Measurements from ENCODE around the gene JAKMIP3. TPM values are rescaled to one million over a fixed set of nuclear protein-coding genes. Genes with fewer than 3 reads are reported as not detected.

The JAKMIP3 gene
- total RNA-seq, 1 experiment from 2014 or later = 0.16 TPM

DNA sequence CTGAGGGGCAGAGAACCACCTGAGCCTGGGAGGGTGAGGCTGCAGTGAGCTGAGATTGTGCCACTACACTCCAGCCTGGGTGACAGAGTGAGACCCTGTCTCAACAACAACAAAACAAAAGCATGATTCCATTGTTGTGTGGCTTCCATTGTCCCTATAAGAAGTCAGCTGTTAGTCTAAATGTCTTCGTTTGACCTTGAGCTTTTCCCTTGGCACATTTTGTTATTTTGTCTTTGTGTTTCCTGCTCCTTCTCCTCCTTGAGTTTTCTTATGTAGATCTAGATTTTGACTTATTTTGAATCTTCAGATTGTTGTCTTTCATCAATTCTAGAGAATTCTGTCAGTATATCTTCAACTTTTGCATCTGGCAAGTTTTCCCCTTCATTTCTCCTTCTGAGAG lies 13.6 kb upstream of the JAKMIP3 start:
- DNase-seq (ENCODE audit: low read depth in 1 of 2, low spot score in 2 of 2) = no peak
- Histone ChIP-seq H3K4me3 (no peak overlapping the region), H3K4me1 (replicated peaks) (no peaks in the 10 kb centered on the region), H3K36me3 (no peaks in the 10 kb centered on the region), H3K27me3 (replicated peaks) (0 out of 2 replicates have a peak, but pooled peaks cover 2% of the 10 kb centered on the region), H3K9me3 (replicated peaks) (peaks cover 12% of the 10 kb centered on the region), H3K27ac (no peak overlapping the region)

DNA sequence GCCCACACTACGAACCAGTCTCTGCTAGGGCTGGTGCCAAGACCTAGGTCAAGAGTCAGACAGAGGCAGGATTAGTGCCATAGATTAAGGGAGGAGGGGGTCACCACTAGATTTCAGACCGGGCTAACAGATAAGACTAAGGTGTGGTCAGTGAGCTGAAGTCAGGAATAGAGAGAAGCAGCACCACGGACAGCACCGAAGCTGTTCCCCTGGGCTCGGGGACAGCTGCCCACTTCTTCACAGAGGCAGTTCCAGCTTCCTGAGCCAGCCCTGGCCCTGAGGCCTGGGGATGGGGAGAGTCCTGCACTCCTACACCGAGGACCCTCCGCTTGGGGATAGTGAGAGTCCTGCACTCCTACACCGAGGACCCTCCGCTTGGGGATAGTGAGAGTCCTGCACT lies 11.2 kb upstream of the JAKMIP3 start:
- H3K9me3 ChIP-seq (replicated peaks) = peaks cover 12% of the 10 kb centered on the region
- H3K4me3 ChIP-seq = no peak overlapping the region
- no peak overlapping the region for H3K27ac ChIP-seq
- no peaks in the 10 kb centered on the region for H3K27me3 ChIP-seq (replicated peaks)
- no peaks in the 10 kb centered on the region for H3K36me3 ChIP-seq
- H3K4me1 ChIP-seq (replicated peaks) = no peaks in the 10 kb centered on the region
- no peak for DNase-seq (ENCODE audit: low read depth in 1 of 2, low spot score in 2 of 2)

DNA sequence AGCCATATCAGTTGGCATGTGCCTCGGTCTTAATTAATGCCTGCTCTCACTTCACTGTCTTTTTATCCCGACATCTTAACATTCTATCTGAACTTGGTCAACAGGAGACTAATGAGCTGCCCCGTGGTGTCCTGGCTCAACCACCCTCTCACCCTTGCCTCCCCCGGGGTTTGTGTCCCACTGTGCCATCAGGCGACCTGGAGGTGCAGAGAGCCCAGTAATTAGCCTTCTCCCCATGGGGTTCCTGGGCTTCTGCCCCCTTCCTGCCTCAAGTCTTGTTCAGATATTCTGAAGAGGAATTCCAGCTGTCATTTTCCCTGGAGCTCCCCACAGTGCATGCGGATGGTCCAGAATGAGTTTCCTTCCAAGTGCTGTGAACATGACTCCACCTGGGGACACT lies 10.1 kb upstream of the JAKMIP3 start:
- peaks cover 12% of the 10 kb centered on the region for H3K9me3 ChIP-seq (replicated peaks)
- no peaks in the 10 kb centered on the region for H3K36me3 ChIP-seq
- no peak overlapping the region for H3K4me3 ChIP-seq
- DNase-seq (ENCODE audit: low read depth in 1 of 2, low spot score in 2 of 2) = no peak
- H3K27ac ChIP-seq = no peak overlapping the region
- H3K4me1 ChIP-seq (replicated peaks) = no peaks in the 10 kb centered on the region
- H3K27me3 ChIP-seq (replicated peaks) = no peaks in the 10 kb centered on the region

GRCh38 chr10:132056663-132057062 lies 9.1 kb upstream of the JAKMIP3 start:
- Histone ChIP-seq H3K9me3 (replicated peaks) (peaks cover 12% of the 10 kb centered on the region), H3K4me1 (replicated peaks) (no peaks in the 10 kb centered on the region), H3K27ac (no peak overlapping the region), H3K27me3 (replicated peaks) (no peaks in the 10 kb centered on the region), H3K36me3 (no peaks in the 10 kb centered on the region), H3K4me3 (no peak overlapping the region)
- DNase-seq (ENCODE audit: low read depth in 1 of 2, low spot score in 2 of 2) = no peak

DNA sequence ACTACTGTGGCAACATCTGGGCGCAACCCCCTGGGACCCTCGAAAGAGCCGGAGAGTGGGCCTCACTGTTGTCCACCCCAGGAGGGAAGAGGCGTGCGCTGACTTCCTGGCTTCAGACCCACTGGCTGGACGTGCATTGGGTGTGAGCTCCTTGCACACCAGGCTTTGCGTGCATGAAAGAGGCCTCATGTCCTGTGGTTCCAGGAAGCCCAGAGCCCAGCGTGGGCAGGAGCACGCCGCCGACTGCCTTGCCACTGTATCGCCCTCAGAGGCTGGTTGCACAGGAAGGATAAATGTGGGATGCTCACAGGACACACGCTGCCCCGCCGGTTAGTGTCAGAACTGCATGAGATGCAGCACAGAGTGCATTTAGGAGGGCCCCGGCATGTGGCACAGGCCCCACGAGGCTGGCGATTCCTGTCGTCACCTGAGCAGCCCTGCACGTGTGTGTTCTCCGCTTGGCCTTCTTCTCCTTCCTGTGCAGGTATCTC lies 8.5 kb upstream of the JAKMIP3 start:
- peaks cover 7% of the 10 kb centered on the region for H3K9me3 ChIP-seq (replicated peaks)
- DNase-seq (ENCODE audit: low read depth in 1 of 2, low spot score in 2 of 2) = no peak
- no peak overlapping the region for H3K4me3 ChIP-seq
- no peaks in the 10 kb centered on the region for H3K27me3 ChIP-seq (replicated peaks)
- H3K27ac ChIP-seq = no peak overlapping the region
- no peaks in the 10 kb centered on the region for H3K4me1 ChIP-seq (replicated peaks)
- no peaks in the 10 kb centered on the region for H3K36me3 ChIP-seq

GRCh38 chr10:132058111-132058745 lies 7.5 kb upstream of the JAKMIP3 start:
- H3K27me3 ChIP-seq (replicated peaks) = no peaks in the 10 kb centered on the region
- peaks cover 1% of the 10 kb centered on the region; the same call in 1 of the 2 replicates for H3K9me3 ChIP-seq (replicated peaks)
- H3K27ac ChIP-seq = no peak overlapping the region
- no peaks in the 10 kb centered on the region for H3K36me3 ChIP-seq
- no peak for DNase-seq (ENCODE audit: low read depth in 1 of 2, low spot score in 2 of 2)
- no peaks in the 10 kb centered on the region for H3K4me1 ChIP-seq (replicated peaks)
- H3K4me3 ChIP-seq = no peak overlapping the region

GRCh38 chr10:132058793-132059759 lies 6.7 kb upstream of the JAKMIP3 start:
- no peaks in the 10 kb centered on the region for H3K4me1 ChIP-seq (replicated peaks)
- no peaks in the 10 kb centered on the region for H3K9me3 ChIP-seq (replicated peaks)
- H3K4me3 ChIP-seq = no peak overlapping the region
- no peak overlapping the region for H3K27ac ChIP-seq
- DNase-seq (ENCODE audit: low read depth in 1 of 2, low spot score in 2 of 2) = peak in 1 of 2 experiments; percentile 22
- H3K27me3 ChIP-seq (replicated peaks) = no peaks in the 10 kb centered on the region
- no peaks in the 10 kb centered on the region for H3K36me3 ChIP-seq

GRCh38 chr10:132059760-132060508 lies 5.8 kb upstream of the JAKMIP3 start:
- H3K4me3 ChIP-seq = no peak overlapping the region
- no peaks in the 10 kb centered on the region for H3K27me3 ChIP-seq (replicated peaks)
- no peak overlapping the region for H3K27ac ChIP-seq
- DNase-seq (ENCODE audit: low read depth in 1 of 2, low spot score in 2 of 2) = peak in 1 of 2 experiments; percentile 21
- H3K36me3 ChIP-seq = no peaks in the 10 kb centered on the region
- H3K9me3 ChIP-seq (replicated peaks) = no peaks in the 10 kb centered on the region
- H3K4me1 ChIP-seq (replicated peaks) = peaks cover 1% of the 10 kb centered on the region

DNA sequence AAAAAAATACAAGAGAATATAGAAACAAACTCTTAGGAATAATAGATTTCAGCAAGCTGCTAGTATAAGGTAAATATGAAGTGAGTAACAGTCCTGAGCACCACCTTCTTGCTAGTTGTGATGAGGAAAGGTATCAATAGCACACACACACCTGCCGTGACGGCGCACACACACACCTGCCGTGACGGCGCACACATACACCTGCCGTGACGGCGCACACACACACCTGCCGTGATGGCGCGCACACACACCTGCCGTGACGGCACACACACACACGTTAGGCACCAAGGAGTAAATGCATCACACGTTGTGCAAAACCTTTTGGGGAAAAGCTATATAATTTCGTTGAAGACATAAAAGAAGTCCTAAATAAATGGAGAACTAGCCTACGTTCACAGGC lies 4.7 kb upstream of the JAKMIP3 start:
- no peaks in the 10 kb centered on the region for H3K27me3 ChIP-seq (replicated peaks)
- no peaks in the 10 kb centered on the region for H3K9me3 ChIP-seq (replicated peaks)
- H3K36me3 ChIP-seq = no peaks in the 10 kb centered on the region
- peaks cover 8% of the 10 kb centered on the region for H3K4me1 ChIP-seq (replicated peaks)
- no peak for DNase-seq (ENCODE audit: low read depth in 1 of 2, low spot score in 2 of 2)
- no peak overlapping the region for H3K27ac ChIP-seq
- no peak overlapping the region for H3K4me3 ChIP-seq

GRCh38 chr10:132061465-132061864 lies 4.3 kb upstream of the JAKMIP3 start:
- Histone ChIP-seq H3K9me3 (replicated peaks) (no peaks in the 10 kb centered on the region), H3K4me1 (replicated peaks) (peaks cover 11% of the 10 kb centered on the region), H3K27me3 (replicated peaks) (no peaks in the 10 kb centered on the region), H3K36me3 (no peaks in the 10 kb centered on the region), H3K27ac (no peak overlapping the region), H3K4me3 (no peak overlapping the region)
- DNase-seq (ENCODE audit: low read depth in 1 of 2, low spot score in 2 of 2) = peak in 1 of 2 experiments; percentile 18

DNA sequence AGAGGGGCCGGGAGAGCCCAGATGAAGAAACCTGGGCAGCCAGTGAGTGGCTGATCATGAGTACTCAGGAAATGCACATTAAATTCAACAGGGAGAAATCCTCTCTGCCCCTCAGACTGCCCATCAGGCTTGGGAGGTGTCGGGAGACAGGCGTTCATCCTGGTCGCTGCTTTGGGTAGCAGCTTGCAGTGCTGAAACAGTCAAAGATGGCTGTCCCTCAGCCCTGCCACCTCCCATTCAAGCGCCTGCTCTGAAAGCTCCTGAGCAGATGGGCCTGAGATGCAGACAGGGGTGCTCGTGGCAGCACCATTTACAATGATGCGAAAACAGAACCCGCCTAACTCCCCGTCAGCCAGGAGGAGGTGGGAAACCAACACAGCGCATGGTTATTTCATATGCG lies 3.6 kb upstream of the JAKMIP3 start:
- H3K36me3 ChIP-seq = no peaks in the 10 kb centered on the region
- no peaks in the 10 kb centered on the region for H3K9me3 ChIP-seq (replicated peaks)
- no peak overlapping the region for H3K27ac ChIP-seq
- H3K4me3 ChIP-seq = no peak overlapping the region
- DNase-seq (ENCODE audit: low read depth in 1 of 2, low spot score in 2 of 2) = peak in 1 of 2 experiments; percentile 22
- peaks cover 18% of the 10 kb centered on the region for H3K4me1 ChIP-seq (replicated peaks)
- no peaks in the 10 kb centered on the region for H3K27me3 ChIP-seq (replicated peaks)

GRCh38 chr10:132062641-132063390 lies 2.9 kb upstream of the JAKMIP3 start:
- peaks cover 19% of the 10 kb centered on the region for H3K4me1 ChIP-seq (replicated peaks)
- no peak overlapping the region for H3K4me3 ChIP-seq
- no peak overlapping the region for H3K27ac ChIP-seq
- H3K9me3 ChIP-seq (replicated peaks) = no peaks in the 10 kb centered on the region
- H3K36me3 ChIP-seq = no peaks in the 10 kb centered on the region
- no peak for DNase-seq (ENCODE audit: low read depth in 1 of 2, low spot score in 2 of 2)
- no peaks in the 10 kb centered on the region for H3K27me3 ChIP-seq (replicated peaks)

DNA sequence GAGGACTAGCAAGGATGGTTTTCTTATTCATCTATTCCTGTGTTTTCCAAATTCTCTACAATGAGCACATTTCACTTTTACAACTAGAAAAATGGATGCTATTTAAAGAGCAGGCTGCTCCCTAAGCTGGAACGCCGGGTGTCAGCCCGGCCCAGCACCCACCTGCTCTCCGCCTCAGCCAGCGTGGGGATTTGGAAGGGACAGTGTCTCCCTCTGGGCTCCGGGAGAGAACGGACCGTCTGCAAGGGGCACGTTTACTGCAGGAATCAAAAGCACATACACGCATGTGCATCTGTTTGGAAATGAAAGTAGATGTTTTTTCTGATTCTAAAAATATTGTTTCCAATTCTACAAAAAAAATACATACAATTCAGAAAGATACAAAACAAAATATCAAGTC lies 2.3 kb upstream of the JAKMIP3 start:
- peaks cover 19% of the 10 kb centered on the region for H3K4me1 ChIP-seq (replicated peaks)
- H3K4me3 ChIP-seq = no peak overlapping the region
- no peaks in the 10 kb centered on the region for H3K27me3 ChIP-seq (replicated peaks)
- no peaks in the 10 kb centered on the region for H3K36me3 ChIP-seq
- H3K9me3 ChIP-seq (replicated peaks) = no peaks in the 10 kb centered on the region
- no peak for DNase-seq (ENCODE audit: low read depth in 1 of 2, low spot score in 2 of 2)
- no peak overlapping the region for H3K27ac ChIP-seq

Measured in SJSA1 (cell line).